HG03196 (cell line): ENCODE results near the gene CNOT1.

Experiments
- ATAC-seq: cut with Tn5 transposase; IDR thresholded peaks from one replicate; pipeline ENCODE4 v1.9.1; 2021; ENCODE audit not compliant: unreplicated experiment

The CNOT1 gene

GRCh38 chr16:58518980-58519368, 110.7 kb downstream of the CNOT1 start:
- no peak for ATAC-seq

GRCh38 chr16:58518083-58518979, 111.3 kb downstream of the CNOT1 start:
- no peak for ATAC-seq

DNA sequence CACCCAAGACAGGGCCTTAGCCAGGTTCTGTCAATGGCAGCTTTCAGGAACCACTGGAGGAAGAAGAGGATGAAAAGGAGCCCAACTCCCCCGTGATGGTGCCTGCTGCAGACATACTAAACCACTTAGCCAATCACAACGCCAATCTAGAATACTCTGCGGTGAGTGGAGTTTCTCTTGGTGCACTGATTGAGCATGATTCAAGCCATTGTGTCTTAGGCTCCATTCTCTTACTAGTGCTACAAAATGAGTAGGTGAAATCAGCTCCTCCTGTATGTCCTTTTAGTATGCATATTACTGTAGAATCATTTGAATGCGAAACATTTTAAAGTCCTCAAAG, 112.9 kb downstream of the CNOT1 start:
- ATAC-seq, result no peak

DNA sequence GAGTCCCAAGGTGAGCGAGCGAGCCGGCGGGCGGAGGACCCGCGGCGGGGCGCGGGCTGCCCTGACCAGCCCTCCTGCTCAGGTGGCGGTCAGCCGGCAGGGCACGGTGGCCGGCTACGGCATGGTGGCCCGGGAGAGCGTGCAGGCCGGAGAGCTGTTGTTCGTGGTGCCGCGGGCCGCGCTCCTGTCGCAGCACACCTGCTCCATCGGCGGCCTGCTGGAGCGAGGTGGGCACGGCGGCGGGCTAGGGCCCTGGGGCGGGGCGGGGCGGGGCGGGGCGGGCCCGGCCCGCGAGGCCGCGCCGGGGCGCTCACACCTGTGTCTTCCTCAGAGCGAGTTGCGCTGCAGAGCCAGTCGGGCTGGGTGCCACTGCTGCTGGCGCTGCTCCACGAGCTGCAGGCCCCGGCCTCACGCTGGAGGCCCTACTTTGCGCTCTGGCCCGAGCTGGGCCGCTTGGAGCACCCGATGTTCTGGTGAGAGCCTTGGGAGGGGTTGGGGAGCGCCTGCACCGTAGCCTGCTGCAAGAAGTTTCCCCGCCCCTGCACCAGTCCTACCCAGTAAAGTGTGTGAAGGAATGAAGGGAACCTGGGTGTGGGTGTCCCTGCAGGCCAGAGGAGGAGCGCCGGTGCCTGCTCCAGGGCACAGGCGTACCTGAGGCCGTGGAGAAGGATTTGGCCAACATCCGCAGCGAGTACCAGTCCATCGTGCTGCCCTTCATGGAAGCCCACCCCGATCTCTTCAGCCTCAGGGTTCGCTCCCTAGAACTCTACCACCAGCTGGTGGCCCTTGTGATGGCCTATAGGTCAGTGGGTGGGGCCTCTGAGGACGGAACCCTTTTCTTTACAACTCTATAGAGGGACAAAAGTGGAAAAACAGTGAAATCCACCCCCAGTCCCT, 113.5 kb downstream of the CNOT1 start:
- peak; percentile 35 for ATAC-seq

GRCh38 chr16:58515125-58515870, 114.3 kb downstream of the CNOT1 start, which contains the start of gene SETD6:
Gene SETD6, plus strand, starts transcription at chr16:58515517. Its CDS starts 21 bp downstream, at chr16:58515538.
- peak; percentile 74 for ATAC-seq

DNA sequence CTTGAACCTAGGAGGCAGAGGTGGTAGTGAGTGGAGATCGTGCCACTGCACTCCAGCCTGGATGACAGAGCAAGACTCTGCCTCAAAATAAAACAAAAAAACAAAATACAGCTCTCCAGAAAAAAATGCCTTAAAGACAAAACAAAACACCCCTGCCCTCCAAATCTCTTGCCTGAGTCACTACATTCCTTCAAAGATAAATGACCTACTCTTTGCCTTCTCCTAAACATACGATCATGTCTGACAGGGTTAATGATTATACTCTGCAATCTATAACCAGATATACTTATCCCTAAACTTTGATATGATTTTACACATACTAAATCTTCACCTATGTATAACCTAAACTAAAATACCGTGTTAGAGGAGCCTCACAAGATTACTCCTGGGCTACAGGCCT, 115.8 kb downstream of the CNOT1 start:
- ATAC-seq, result no peak

DNA sequence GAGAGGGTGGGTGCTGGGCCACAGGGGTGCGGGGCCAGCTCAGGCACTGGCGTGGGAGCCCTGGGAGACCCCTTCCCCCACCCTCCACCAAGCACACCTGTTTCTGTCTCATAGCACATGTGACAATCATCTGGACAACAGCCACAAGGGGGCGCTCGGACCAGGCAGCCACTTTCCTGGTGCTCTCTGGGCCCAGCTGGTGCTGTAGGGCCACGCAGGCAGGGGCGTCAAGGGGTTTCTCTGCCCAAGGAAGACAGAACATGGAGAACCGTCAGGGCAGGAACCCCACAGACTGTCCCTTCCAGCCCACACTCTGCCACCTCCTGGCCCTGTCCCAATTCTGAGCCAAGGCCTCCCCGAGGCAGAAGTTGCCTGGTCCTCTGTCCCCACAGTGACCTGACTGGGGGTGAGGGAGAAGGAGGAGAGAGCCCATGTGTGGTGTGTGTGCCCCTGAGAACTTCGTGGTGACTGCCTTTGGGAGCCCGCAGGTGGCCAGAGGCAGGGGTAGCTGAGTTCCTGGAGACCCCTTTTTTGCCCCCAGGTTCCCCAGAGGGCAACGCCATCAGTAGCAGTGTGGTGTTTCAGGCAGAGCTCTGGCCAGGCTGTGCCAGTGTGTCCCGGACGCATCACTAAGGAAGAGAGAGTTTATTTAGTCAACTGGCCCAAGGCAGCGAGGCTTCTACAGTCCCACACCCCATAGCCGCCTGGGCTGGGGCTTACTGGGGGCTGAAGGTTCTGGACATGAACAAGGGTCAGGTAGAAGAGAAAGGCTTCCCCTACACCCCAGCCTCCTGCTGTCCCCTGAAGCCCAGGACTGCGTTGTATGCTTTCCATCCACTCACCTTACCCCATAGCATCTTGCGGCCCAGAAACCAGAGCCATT, 117.5 kb downstream of the CNOT1 start:
- ATAC-seq, result no peak

DNA sequence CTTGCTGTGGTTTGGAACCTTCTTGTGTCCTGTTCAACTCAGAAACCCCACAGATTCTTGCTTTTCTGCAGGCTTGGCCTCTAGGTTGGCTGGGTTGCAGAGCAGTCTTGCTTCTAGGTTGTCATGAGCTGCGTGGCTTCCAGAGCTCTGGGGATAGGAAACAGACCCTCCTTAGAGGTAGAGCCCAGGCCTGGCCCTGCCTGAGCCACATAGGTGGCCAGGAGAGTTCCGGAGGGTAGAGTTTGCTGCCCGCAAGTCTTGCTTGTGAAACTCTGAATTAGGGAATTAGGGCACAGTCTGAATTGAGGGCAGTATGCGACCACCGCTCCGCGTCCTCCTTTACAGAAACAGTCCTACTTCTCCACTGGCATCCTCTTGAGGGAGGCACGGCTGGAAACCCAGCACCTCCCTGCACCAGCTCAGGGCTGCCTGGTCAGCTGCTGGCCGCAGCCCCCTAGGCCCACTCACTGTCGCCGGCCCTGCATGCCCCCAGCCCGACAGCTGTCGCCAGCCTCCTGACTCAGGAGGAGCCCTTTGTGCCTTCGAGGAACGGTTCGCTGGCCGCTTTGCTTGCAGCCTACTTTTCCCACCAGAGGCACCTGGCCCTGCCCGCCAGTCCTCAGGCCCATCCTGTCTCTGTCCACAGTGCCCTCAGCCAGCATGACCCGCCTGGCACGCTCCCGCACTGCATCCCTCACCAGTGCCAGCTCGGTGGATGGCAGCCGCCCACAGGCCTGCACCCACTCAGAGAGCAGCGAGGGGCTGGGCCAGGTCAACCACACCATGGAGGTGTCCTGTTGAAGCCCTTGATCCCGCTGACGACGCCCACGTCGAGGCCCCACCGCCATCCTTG, 118.6 kb downstream of the CNOT1 start:
- no peak for ATAC-seq

DNA sequence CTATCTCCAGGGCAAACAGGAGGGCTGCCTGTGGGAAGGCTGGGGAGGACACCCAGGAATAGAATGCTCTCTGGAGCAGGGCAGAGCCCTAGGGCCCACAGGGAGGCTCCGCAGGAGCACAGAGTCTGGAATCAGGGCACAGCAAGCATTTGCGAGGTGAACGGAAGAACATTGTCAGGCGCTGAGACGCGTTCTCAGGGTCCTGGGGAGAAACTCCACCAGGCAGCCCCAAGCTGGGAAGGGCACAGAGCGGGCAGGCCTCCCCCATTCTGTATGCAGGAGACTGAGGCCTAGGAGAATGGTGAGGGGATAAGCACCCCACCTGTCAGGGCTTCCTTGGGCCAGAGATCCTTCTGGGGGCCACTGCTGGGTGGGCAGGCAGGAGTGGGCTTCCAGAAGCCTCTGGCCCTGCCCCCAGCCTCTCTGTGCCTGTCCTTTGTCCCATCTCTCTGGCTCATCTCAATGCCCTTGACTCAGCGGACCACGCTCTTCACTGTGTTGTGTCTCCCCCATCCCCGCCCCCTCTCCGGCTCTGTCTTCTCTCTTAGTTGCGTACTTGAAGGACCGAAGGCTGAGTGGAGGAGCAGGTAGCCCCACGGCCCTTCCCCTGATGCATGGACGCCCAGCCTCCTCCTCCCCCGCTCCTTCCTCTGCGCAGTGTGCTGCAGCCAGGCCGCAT, 119.4 kb downstream of the CNOT1 start:
- no peak for ATAC-seq

- ATAC-seq, result no peak
Observed at GRCh38 chr16:58509256-58510096, 120.2 kb downstream of the CNOT1 start.

DNA sequence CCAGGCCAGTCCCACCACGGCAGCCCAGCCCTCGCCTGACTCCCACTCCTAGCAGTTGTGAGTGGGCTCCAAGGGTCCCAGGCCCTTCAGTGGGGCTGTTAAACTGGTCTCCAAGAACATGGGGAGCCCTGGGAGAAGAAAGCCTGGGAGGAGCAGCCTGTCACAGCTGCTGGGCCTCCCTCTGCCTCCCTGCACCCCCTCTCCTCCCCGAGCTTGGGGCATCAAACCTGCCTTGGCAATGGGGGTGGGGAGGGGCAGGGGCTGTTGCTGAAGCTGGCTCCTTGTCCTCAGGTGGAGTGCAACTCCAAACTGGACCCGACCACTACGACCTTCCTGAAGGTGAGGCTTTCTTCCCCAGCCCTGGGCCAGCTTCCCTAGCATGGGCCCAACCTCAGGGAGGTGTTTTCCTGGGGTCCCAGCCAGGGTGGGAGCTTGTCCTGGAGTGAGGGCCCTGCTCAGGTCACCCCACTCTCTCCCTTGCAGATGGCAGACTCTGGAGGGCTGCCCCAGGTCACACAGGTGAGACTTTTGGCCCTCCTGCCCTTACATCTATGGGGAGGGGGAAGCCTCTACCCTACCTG, 120.9 kb downstream of the CNOT1 start:
- no peak for ATAC-seq

- no peak for ATAC-seq
Observed at GRCh38 chr16:58507963-58508670, 121.5 kb downstream of the CNOT1 start.

DNA sequence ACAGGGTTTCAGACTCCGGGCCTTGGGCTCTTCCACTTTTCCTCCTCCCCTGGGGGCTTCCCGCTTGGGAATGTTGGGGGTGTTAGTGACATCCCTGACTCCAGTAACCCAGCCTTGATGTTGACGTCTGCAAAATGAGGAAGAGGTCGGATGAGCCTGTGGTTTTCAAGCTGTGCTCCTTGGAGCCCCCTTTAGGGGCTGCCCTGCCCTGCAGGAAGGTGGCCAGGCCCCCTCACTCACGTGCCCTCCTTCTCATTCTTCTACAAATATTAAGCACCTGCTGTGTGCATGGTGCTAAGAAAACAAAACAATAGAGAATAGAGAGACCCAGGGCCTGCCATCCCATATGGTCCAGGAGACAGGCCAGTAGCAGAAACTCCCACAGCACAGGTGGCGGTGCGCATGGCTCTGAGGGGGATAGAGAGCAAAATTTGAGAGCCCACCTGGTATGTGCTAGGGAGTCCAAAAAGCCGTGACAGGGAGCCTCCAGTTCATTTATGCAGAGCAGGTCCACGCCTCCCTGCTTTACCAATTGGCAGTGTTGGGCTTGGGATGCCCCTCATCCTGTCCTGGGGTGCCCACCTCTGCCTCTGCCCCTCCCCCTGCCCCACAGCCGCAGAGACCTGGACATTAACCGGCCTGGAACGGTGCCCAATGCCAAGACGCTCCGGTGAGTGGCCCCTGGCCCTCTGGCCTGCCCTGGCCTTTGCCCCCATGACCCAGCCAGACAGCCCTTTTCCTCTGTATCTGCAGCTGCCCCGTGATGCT, 122.2 kb downstream of the CNOT1 start:
- ATAC-seq, result no peak

DNA sequence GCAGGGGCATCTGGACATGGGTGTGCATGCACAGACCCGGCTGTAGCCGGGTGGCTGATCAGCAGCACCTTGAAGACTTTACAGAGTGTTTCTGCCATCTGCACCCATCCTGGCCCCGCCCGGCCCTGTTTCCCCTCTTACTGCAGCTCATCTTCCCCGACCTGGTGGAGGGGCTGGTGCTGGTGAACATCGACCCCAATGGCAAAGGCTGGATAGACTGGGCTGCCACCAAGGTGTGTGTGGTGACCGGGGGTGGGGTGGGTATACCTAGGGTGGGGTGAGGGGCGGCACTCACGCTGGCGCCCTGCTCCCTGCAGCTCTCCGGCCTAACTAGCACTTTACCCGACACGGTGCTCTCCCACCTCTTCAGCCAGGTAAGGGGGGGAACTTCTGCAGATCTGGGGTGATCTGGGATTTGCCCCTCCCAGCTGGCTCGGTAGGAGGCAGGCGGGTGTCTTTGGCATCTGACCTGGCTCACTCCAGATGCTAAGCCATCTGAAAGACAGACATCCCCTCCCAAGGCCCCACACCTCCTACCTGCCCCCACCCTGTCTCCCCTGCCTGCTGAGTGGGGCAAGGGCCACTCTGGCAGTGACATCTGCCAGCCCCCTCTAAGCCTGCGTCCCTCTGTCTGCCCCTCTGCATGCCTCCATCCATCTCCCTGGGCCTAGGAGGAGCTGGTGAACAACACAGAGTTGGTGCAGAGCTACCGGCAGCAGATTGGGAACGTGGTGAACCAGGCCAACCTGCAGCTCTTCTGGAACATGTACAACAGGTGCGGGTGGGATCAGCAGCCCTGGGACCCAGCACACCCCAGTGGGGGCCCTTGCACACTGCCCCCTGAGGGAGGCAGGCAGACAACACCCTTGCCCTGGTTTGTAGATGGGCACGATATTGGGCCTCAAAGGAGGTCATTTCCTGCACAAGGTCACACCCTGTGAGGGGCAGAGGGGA, 123.1 kb downstream of the CNOT1 start:
- ATAC-seq, result no peak
